Measurements from ENCODE around the gene PRKAG2. TPM values are rescaled to one million over a fixed set of nuclear protein-coding genes. Genes with fewer than 3 reads are reported as not detected.

The PRKAG2 gene
- total RNA-seq, 1 donor: 13.2 TPM

GRCh38 chr7:151704960-151705635, 171.8 kb downstream of the PRKAG2 start:
- no peak for DNase-seq (ENCODE audit: low read depth in 2 of 3, low spot score in 2 of 3)

- no peak for DNase-seq (ENCODE audit: low read depth in 2 of 3, low spot score in 2 of 3)
These were observed 172.5 kb downstream of the PRKAG2 start for GRCh38 chr7:151704299-151704959.

GRCh38 chr7:151702961-151703360, 174.0 kb downstream of the PRKAG2 start:
- no peak for DNase-seq (ENCODE audit: low read depth in 2 of 3, low spot score in 2 of 3)

- DNase-seq (ENCODE audit: low read depth in 2 of 3, low spot score in 2 of 3): no peak
These were observed 176.2 kb downstream of the PRKAG2 start for GRCh38 chr7:151700586-151701165.

- DNase-seq (ENCODE audit: low read depth in 2 of 3, low spot score in 2 of 3): peak in 2 of 3 donors; percentile 48 to 88
These were observed 177.0 kb downstream of the PRKAG2 start for GRCh38 chr7:151699928-151700319.

DNA sequence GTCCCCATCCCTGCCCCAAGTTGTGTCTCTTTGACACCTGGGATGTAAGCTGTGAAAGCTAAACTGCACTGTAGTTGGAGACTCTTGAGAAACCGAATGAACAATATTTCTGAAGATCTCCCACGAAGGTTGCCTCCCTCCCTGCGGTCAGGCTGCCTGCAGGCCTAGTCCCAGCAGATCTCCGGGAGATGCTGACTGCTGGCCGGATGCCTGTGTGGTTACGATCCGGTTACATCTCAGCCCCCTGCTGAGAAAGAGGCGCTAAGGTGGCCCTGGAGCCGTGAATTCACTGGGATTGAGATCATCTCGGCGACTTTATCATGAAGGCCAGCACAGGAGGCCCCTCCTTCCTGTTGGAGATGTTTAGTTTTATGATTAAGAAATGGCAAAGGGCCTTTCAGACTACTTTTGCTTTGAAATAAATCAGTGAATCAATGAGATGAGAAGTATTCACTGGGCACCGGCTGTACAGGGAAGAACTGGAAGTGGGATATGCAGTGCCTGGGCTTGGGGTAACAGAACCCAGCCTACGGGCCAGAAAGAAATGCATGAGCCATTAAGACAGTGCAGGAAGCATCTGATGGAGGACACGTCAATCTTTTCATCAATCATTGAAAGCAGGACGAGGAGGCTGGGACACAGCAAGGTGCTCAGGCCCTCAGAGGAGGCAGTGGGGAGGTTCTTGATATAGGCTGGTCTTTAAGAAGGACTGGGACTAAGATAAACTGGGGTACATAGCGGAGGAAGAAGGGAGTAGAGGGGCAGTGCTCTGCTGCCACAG, 177.6 kb downstream of the PRKAG2 start:
- DNase-seq (ENCODE audit: low read depth in 2 of 3, low spot score in 2 of 3): peak in 1 of 3 donors; percentile 44

DNA sequence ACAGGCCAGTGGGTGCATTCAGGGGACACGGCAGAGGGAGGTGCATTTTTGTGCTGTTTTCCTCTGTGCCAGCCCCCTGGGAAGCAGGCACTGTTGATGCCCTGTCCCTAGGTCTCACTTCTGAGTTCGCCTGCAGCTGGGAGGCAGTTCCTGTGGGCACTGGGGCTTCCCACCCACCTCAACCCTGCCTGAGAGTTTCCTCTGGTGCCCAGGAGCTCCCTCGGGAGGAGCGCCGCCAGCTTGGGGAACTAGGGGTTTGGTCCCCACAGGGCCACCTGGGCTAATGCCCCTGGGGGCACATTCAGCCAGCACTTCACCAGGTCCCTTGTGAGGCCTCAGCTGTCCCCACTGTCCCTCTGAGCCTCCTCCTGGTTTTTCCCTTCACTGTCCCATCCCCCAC, 179.0 kb downstream of the PRKAG2 start:
- no peak for DNase-seq (ENCODE audit: low read depth in 2 of 3, low spot score in 2 of 3)

DNA sequence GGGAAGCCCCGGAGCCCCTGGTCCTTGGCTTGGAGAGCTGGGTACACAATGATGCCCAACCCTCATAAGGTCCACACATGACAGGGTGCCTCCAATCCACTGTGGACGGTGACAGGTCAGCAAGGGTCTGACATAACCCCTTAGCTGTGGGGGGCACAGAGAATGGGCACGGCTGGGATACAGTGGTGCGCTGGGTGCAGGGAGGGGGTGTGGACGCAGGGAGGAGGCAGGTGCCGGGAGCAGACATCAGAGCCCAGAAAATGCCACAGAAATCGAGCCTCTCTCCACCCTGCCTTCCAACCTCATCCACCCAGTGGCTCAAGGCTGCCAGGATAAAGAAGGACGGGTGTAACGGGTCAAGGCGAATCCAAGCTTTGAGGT, 179.4 kb downstream of the PRKAG2 start:
- DNase-seq (ENCODE audit: low read depth in 2 of 3, low spot score in 2 of 3): no peak

DNA sequence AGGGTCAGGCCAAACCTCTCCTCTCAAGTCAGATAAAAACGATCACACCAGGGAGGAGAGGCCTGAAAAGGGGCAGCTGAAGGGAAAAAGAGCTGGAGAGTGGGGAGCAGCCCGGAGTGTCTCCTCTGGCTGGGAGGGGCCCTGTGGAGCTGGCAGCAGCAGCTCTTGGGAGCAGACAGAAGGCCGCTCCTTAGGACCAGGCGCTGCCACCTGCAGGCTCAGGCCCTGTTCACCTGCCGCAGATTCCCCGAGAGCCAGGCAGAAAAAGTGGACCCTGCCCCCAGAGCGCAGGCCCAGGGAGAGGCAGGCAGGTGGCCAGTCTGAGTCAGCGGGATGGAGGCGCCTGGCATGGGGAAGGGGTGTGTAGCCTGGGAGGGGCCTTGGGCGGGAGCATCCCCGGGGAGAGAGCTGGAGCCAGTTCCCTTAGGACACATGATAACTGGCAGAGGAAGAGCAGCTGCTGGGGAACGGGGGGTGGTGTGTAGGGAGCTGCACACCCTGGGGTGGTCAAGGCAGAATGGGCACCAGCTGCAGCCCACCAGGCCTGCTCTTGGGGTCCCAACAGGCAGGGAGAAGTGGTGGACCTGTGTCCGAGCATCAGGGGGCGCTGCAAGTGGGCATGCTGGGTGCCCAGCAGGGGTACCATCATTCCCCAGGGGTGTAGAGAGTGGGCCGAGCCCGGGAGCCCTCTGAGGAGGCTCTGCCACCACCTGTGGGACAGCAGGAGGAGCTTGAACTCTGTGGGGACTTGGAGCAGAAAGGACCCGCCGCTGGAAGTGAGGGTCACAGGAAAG, 180.0 kb downstream of the PRKAG2 start:
- DNase-seq (ENCODE audit: low read depth in 2 of 3, low spot score in 2 of 3): no peak

DNA sequence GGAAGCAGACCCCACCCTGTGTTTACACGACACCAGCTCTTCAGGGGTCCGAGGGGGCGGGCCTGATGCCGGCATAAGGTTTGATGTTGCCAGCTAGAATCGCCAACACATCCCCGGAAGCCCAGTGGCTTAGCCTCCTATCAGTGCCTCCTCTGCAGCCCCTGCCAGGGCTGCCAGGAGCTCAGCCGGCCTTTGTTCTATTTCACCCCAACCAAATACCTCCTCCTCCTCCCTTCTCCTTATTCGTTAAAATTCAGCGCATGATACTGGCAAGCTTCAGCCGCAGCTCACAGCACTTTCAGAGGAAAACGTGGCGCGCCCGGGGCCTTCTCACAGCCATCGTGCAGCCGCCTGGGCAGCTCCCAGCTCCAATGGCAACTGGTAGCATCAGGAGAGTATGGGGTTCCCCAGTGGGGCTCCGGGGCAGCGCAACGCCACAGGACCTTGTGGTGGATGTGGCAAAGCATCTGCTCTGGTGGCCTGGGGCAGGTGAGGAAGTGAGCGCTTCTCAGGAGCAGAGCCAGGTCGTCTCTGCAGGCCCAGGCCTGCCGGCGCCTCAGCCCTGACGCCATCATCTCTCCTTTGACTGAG, 180.9 kb downstream of the PRKAG2 start:
- no peak for DNase-seq (ENCODE audit: low read depth in 2 of 3, low spot score in 2 of 3)

DNA sequence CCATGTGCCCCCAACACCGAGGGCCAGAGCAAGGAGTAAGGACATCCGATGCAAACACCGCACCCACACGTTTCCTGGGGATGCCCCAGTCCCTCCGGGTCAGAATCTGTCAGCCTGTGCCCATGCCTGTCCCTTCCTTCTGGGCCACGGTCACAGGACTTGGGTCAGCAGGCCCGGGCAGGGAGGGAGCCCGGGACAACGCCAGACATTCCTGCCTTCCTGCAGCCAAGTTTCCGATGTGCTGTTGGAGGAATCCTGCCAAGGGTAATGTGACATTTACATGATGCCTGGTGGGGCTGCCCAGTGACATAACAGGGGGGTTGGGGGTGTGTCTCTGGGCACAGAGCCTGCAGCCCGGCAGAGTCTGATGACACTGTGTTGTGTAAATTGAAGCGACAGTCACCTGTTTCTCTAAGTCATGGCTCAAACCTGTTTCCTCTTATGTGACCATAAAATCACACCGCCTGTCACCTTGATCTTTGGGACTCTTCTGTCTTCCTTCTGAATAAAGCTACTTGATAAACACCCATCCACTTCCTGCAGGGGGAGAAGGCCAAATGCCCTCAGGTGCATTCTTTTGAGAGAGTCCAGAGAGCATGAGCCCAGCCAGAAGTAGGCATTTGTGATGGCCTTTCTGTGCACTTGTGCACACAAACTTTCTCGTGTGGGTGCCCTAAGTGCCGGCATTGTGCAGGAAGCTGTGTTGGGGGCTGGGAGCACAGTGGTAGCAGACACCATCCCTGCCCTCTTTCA, 181.9 kb downstream of the PRKAG2 start:
- peak in 1 of 3 donors; percentile 31 for DNase-seq (ENCODE audit: low read depth in 2 of 3, low spot score in 2 of 3)

GRCh38 chr7:151694441-151694827, 182.5 kb downstream of the PRKAG2 start:
- DNase-seq (ENCODE audit: low read depth in 2 of 3, low spot score in 2 of 3): no peak

- DNase-seq (ENCODE audit: low read depth in 2 of 3, low spot score in 2 of 3): no peak
These were observed 183.8 kb downstream of the PRKAG2 start for GRCh38 chr7:151693140-151693539.

- DNase-seq (ENCODE audit: low read depth in 2 of 3, low spot score in 2 of 3): no peak
These were observed 184.2 kb downstream of the PRKAG2 start for GRCh38 chr7:151692721-151693120.

- DNase-seq (ENCODE audit: low read depth in 2 of 3, low spot score in 2 of 3): no peak
These were observed 185.5 kb downstream of the PRKAG2 start for GRCh38 chr7:151691449-151691848.

DNA sequence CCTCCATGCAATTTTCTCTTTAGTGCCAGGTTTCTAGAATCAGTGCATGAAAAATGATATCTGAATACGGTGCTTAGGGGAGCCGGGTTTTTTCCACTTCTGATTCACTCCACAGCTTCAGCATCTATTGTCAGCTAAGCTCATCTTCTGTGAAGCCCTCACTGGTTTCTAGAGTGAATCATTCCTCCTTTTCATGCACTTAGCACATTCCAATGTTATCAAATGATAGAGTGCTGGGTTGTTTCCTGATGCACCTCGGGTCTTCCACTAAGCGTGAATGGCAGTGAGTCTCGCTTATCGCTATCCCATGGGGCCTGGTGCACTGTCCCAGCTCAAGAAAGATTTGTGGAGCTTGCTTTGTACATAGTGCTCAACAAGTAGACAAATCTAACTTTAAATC, 186.3 kb downstream of the PRKAG2 start:
- DNase-seq (ENCODE audit: low read depth in 2 of 3, low spot score in 2 of 3): no peak

DNA sequence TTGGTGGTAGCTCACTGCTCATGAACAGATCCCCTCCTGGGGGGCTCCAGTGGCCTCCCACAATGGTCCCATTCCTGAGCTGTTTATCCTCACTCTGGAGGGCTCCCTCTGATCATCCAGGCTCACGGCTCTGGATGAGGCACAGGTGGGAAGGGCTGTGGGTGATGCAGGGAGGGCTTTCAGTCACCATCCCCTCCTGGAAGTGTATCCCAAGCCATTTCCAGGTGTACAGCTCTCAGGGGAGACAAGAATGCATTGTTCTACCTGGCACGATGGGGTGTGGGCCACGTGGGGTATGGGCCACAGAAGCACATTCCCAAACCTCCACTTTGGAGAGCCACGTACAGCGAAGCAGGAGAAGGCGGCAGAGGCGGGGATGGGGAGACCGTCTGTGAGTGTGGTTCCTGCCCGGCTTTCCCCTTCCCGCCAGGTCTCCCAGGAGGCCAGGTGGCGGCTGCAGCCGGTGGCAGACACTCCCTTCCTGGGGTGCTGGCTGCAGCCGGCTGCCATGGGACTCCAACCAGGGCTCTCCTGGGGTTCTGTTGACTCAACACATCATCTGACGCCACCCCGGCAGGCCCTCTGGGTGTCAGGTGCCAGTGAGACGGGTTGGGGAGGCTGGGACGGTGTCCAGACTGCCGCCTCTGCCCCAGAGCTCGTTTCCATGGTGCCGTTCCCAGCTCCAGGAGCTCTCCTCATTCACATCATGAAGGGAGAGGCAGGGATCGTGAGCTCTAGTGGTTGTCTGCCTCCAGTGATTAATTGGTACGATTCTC, 187.5 kb downstream of the PRKAG2 start:
- no peak for DNase-seq (ENCODE audit: low read depth in 2 of 3, low spot score in 2 of 3)

GRCh38 chr7:151688236-151688780, 188.6 kb downstream of the PRKAG2 start:
- DNase-seq (ENCODE audit: low read depth in 2 of 3, low spot score in 2 of 3): no peak

Measured in hematopoietic multipotent progenitor cell (in vitro differentiated cells).